HepG2 (cell line): ENCODE results near the gene PPP1R3F. TPM values are rescaled to one million over a fixed set of nuclear protein-coding genes. Genes with fewer than 3 reads are reported as not detected.

ENCODE experiments used
- ATAC-seq: fragments of 200-7000 bp; cut with Tn5 transposase; 3 replicates; pipeline ENCODE4 v1.9.1; 2020; ENCODE audit warnings: mild to moderate bottlenecking, moderate library complexity
- BruUV-seq: library from RNA; stranded (reverse); fragments of 400-500 nt; replicated peaks from 2 replicates; lab custom pipeline; 2021; lab: Mats Ljungman, UMichigan
- CTCF ChIA-PET: fragments of 300-600 bp; formaldehyde crosslinking; extraction: SDS; loops from one replicate; lab custom pipeline; 2021; ENCODE audit warnings: low total read pairs, inconsistent platforms, low intra/inter-chr PET ratio; lab: Yijun Ruan, JAX
- POLR2A ChIA-PET: fragments of 350-600 bp; sonication (Branson Sonifier 250); formaldehyde crosslinking; loops from one replicate; lab custom pipeline; 2020; ENCODE audit warnings: antibody characterized with exemption, inconsistent platforms; lab: Yijun Ruan, JAX
- DNase-seq: peaks from one replicate; pipeline ENCODE4 v3.0.0-alpha.2; 2015; ENCODE audit warnings: low spot score
- FAIRE-seq: peaks from 3 replicates; lab custom pipeline; 2011; peaks lifted over from hg19 to GRCh38; lab: Jason Lieb, UNC
- H2AFZ ChIP-seq: one replicate; pipeline ENCODE4 v1.6.1; 2011; ENCODE audit warnings: low read length, inconsistent platforms
- H3K27ac ChIP-seq: fragments of 300-600 bp; 3 replicates; pipeline ENCODE4 v1.8.0; 2011; ENCODE audit warnings: mixed run types, mild to moderate bottlenecking, mixed read lengths, low read length, inconsistent platforms; ENCODE audit not compliant: insufficient read depth; ENCODE audit errors: extremely low read length
- H3K27me3 ChIP-seq, 2 experiments: fragments of 200-600 bp in 1 of 2; 2 replicates in 1 of 2; 3 replicates in 1 of 2; pipeline versions ENCODE4 v1.6.0 to v1.8.0; 2011; ENCODE audit warnings: low read length in 2 of 2, mild to moderate bottlenecking in 2 of 2, moderate library complexity in 2 of 2, inconsistent platforms in 1 of 2; ENCODE audit not compliant: insufficient read depth in 2 of 2, control insufficient read depth in 1 of 2
- H3K36me3 ChIP-seq, 2 experiments: fragments of 200-600 bp in 1 of 2; replicated peaks in 1 of 2; 2 replicates in 1 of 2; 3 replicates in 1 of 2; pipeline versions ENCODE4 v1.5.1 to v1.8.0; 2011; ENCODE audit warnings: low read length in 2 of 2, inconsistent platforms in 1 of 2; ENCODE audit not compliant: insufficient read depth in 2 of 2, control insufficient read depth in 1 of 2
- H3K4me1 ChIP-seq: 2 replicates; pipeline ENCODE4 v1.5.1; 2012; ENCODE audit warnings: low read length, inconsistent platforms; ENCODE audit not compliant: insufficient read depth
- H3K4me2 ChIP-seq: 2 replicates; pipeline ENCODE4 v1.6.0; 2011; ENCODE audit warnings: low read depth, low read length, inconsistent platforms
- H3K4me3 ChIP-seq, 3 experiments: fragments of 200-600 bp in 1 of 3; sonication (generic), shearing (Covaris generic) in 1 of 3; replicated peaks in 1 of 3; 2 replicates each; pipeline ENCODE4 v1.5.1; 2011 to 2016; ENCODE audit warnings: low read length in 3 of 3, inconsistent platforms in 2 of 3, low read depth in 2 of 3, mild to moderate bottlenecking in 2 of 3, control low read depth in 1 of 3, mixed read lengths in 1 of 3; ENCODE audit not compliant: insufficient read depth in 1 of 3
- H3K79me2 ChIP-seq: one replicate; pipeline ENCODE4 v1.6.1; 2011; ENCODE audit warnings: low read length, inconsistent platforms; ENCODE audit not compliant: insufficient read depth
- H3K9ac ChIP-seq: 2 replicates; pipeline ENCODE4 v1.6.0; 2011; ENCODE audit warnings: mild to moderate bottlenecking, low read depth, low read length, inconsistent platforms; ENCODE audit not compliant: insufficient read depth
- H3K9me3 ChIP-seq: 2 replicates; pipeline ENCODE4 v1.5.1; 2012; ENCODE audit warnings: mild to moderate bottlenecking, low read length
- H4K20me1 ChIP-seq: 2 replicates; pipeline ENCODE4 v1.6.0; 2011; ENCODE audit warnings: inconsistent platforms, mild to moderate bottlenecking, low read length, moderate library complexity; ENCODE audit not compliant: insufficient read depth
- HMGA1 ChIP-seq: sonication (generic); formaldehyde crosslinking; conservative IDR thresholded peaks from 2 replicates; pipeline ENCODE4 v1.4.0; 2020; ENCODE audit warnings: missing genetic modification reagents
- MED13 ChIP-seq: sonication (generic); formaldehyde crosslinking; IDR thresholded peaks from 2 replicates; pipeline ENCODE4 v1.5.0; 2020; ENCODE audit warnings: missing genetic modification reagents
- NFRKB ChIP-seq: fragments of 450-650 bp; IDR thresholded peaks from 2 replicates; pipeline ENCODE4 v1.6.1; 2017
- POLR2AphosphoS5 ChIP-seq: IDR thresholded peaks from 2 replicates; pipeline ENCODE4 v1.6.1; 2012; ENCODE audit warnings: low read depth, low read length
- ZBTB8A ChIP-seq: sonication (generic); formaldehyde crosslinking; IDR thresholded peaks from 2 replicates; pipeline ENCODE4 v1.4.0; 2020; ENCODE audit warnings: mild to moderate bottlenecking, low read depth, missing genetic modification reagents, borderline replicate concordance
- ZNF550 ChIP-seq: sonication (generic); formaldehyde crosslinking; IDR thresholded peaks from 2 replicates; pipeline ENCODE4 v1.4.0; 2020; ENCODE audit warnings: mild to moderate bottlenecking, missing genetic modification reagents, borderline replicate concordance
- ZNF644 ChIP-seq: IDR thresholded peaks from 2 replicates; pipeline ENCODE4 v1.6.1; 2016; ENCODE audit warnings: low read depth
- WGBS: methylation state at CpG from one replicate; pipeline ENCODE4 v1.1.6; 2017; ENCODE audit warnings: low lambda C conversion rate; 5-methylcytosine and 5-hydroxymethylcytosine counted together
- in situ Hi-C: cut with HindIII; loops from 2 replicates; pipeline ENCODE4 v1.10.0; 2017; ENCODE audit warnings: low pct_unique_long_range_greater_than_20kb; ENCODE audit not compliant: extremely low pct_ligation_motif_present
- intact Hi-C: fragments of 100-400 bp; cut with micrococcal nuclease; formaldehyde crosslinking; loops from one replicate; pipeline ENCODE4 v1.10.0; 2022; ENCODE audit not compliant: unreplicated experiment
- polyA plus RNA-seq, 8 experiments: library from polyadenylated mRNA; depleted of rRNA in 3 of 8; stranded (reverse) in 7 of 8; unstranded in 1 of 8; fragments of >200 nt; fragmentation: Illumina TruSeq in 4 of 8; extraction: Trizol in 4 of 8; gene quantifications; 2 replicates each; pipeline versions ENCODE4 v1.2.1 to v1.2.3, GENCODE V29; 2011 to 2016; ENCODE audit warnings: low read depth in 4 of 8, missing spikeins in 1 of 8, mixed read lengths in 1 of 8; ENCODE audit not compliant: insufficient read depth in 1 of 8
- total RNA-seq, 5 experiments: library from RNA; depleted of rRNA; stranded (reverse); fragments of >200 nt; fragmentation: Illumina TruSeq; extraction: Trizol; gene quantifications; 2 replicates each; pipeline ENCODE4 v1.2.3, GENCODE V29; 2016; ENCODE audit warnings: low read depth in 1 of 5
- TF ChIP-seq, protein P1 (sequence below): sonication (generic); formaldehyde crosslinking; IDR thresholded peaks from 2 replicates; pipeline ENCODE4 v1.4.0; 2020; ENCODE audit warnings: mild to moderate bottlenecking, missing genetic modification reagents

The PPP1R3F gene
- total and polyA plus RNA-seq, 2 of the 13 experiments (the other 11 are each of a cell fraction or from before 2014, with no cell fraction given), result 0.82 to 0.84 TPM

DNA sequence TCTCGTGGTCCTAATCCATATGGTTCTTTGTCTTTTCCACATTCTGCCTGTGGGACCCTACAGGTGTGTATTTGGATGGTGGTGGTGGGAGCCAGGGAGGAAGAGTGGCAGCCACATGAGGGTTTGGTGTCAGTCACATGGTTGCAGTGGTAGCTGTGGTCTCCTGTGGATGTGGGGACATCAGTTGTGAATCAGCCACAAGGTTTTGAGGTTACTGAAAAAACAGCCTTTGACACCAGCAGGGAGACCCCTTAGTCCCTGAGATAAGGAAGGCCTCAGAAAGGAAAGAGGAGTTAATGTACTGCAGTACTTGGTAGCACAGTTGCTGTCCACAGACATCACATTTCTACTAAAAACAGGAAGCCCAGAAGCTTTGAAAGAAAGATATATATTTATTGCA, 18.1 kb downstream of the PPP1R3F start:
- in situ Hi-C loops (no loop called here), intact Hi-C loops (no loop called here)
- Histone ChIP-seq H4K20me1 (no peaks in the 10 kb centered on the region), H3K4me3 (no peak overlapping the region), H3K4me1 (no peaks in the 10 kb centered on the region), H3K27ac (no peak overlapping the region), H3K9ac (no peak overlapping the region), H3K9me3 (no peaks in the 10 kb centered on the region), H3K4me2 (no peak overlapping the region), H3K27me3 (no peaks in the 10 kb centered on the region; a peak in 1 of 5 replicates), H3K36me3 (no peaks in the 10 kb centered on the region), H3K79me2 (no peaks in the 10 kb centered on the region), H2AFZ (no peak overlapping the region)
- ChIA-PET CTCF (no interaction called here), POLR2A (no interaction called here)
- ATAC-seq (no peak), DNase-seq (no peak), FAIRE-seq (no peak)
- TF ChIP-seq ZBTB8A (no peak), ZNF550 (no peak), NFRKB (no peak)
- 7% methylated on average over 1 of the region's 1 CpG for WGBS
- no TSS peak for BruUV-seq

GRCh38 chrX:49290215-49290614, 20.6 kb downstream of the PPP1R3F start:
- POLR2A ChIA-PET, result no interaction called here
- H3K27me3 ChIP-seq, result no peaks in the 10 kb centered on the region
- H2AFZ ChIP-seq, result no peak overlapping the region
- TF ChIP-seq MED13 (CRISPR knock-in tag), result no peak
- no peak for TF ChIP-seq HMGA1 (CRISPR knock-in tag)
- no peak for TF ChIP-seq POLR2AphosphoS5
- TF ChIP-seq, protein P1, sequence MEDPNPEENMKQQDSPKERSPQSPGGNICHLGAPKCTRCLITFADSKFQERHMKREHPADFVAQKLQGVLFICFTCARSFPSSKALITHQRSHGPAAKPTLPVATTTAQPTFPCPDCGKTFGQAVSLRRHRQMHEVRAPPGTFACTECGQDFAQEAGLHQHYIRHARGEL (CRISPR knock-in tag), result no peak
- TF ChIP-seq ZNF644 (CRISPR knock-in tag), result no peak
- H3K4me1 ChIP-seq, result no peaks in the 10 kb centered on the region
- no peak overlapping the region for H3K27ac ChIP-seq
- WGBS, result no CpG with 5 or more reads among the region's 7 CpGs
- intact Hi-C loops, result no loop called here
- no peaks in the 10 kb centered on the region for H3K36me3 ChIP-seq
- no peaks in the 10 kb centered on the region for H3K79me2 ChIP-seq
- H3K9ac ChIP-seq, result no peak overlapping the region
- H3K4me2 ChIP-seq, result no peak overlapping the region
- ATAC-seq, result no peak
- CTCF ChIA-PET, result no interaction called here
- no peak for DNase-seq
- no peaks in the 10 kb centered on the region for H3K9me3 ChIP-seq
- in situ Hi-C loops, result loop anchor here (10.0 kb wide), 1 partner anchor 465 kb away; no protein-coding TSS in a partner anchor
- no peaks in the 10 kb centered on the region for H4K20me1 ChIP-seq
- no TSS peak for BruUV-seq
- no peak for FAIRE-seq
- no peak overlapping the region for H3K4me3 ChIP-seq
